NOMO-1 (cell line): ENCODE data around the gene SCGB3A1.

Source experiments
- DNase-seq, 2 experiments: peaks; one replicate each; lab custom pipeline; 2025; ENCODE audit not compliant: unreplicated experiment in 2 of 2; lab: John Stamatoyannopoulos, UW

The SCGB3A1 gene

GRCh38 chr5:180591311-180591887 is at the start of gene SCGB3A1:
Gene SCGB3A1 (minus strand): TSS chr5:180591499. CDS start chr5:180591462, 37 bp downstream.
- peak; percentile 36 to 43 for DNase-seq

DNA sequence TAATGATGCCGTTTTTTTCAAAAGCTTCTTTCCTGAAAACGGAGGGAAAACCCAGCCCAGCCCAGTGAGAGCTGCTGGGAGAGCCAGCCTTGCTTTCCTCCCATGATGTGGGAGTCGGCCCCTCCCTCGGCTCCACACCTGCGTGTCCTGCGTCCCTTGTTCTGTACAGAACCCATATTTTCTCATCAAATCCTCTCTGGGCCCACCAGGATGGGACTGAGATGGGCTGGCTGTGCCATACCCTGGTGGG is 49.2 kb upstream of the SCGB3A1 start:
- no peak for DNase-seq

- no peak for DNase-seq
Observed at GRCh38 chr5:180639741-180640610, 48.7 kb upstream of the SCGB3A1 start.

GRCh38 chr5:180639287-180639686 is 48.0 kb upstream of the SCGB3A1 start:
- no peak for DNase-seq

DNA sequence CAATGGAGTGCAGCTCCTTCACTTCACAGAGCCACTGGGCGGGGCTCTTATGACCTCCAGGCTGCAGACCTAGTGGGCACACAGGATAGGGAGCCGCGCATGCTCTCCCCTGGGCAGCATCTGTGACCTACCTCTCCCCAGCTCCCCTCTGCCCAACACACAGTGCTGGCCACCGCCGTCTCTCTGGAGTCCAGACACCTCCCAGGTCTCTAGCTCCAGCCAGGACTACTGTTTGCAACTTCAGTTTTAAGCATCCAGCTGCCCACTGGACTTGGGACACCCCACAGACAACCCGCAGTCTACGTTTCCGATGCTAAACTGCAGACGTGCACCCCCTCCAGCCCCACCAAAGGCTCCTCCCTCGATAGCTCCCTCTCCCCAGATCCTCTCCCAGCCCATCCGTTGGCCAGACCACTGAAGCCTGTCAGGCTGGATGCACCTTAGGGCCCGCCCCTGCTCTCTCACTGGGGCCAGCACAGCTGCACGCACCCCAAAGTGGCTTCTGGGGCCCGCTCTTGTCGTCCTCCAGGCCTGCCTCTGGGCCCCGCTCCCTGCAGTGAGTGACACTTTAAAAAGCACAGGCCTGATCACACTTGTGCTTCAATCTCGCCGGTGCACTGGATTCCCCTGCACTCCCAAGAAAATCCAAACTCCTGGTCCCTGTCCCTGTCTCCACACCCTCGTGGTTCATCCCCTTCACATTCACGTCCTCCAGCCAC is 46.8 kb upstream of the SCGB3A1 start:
- no peak for DNase-seq

GRCh38 chr5:180636403-180637075 is 45.2 kb upstream of the SCGB3A1 start:
- no peak for DNase-seq

GRCh38 chr5:180636016-180636402 is 44.7 kb upstream of the SCGB3A1 start:
- DNase-seq: no peak

DNA sequence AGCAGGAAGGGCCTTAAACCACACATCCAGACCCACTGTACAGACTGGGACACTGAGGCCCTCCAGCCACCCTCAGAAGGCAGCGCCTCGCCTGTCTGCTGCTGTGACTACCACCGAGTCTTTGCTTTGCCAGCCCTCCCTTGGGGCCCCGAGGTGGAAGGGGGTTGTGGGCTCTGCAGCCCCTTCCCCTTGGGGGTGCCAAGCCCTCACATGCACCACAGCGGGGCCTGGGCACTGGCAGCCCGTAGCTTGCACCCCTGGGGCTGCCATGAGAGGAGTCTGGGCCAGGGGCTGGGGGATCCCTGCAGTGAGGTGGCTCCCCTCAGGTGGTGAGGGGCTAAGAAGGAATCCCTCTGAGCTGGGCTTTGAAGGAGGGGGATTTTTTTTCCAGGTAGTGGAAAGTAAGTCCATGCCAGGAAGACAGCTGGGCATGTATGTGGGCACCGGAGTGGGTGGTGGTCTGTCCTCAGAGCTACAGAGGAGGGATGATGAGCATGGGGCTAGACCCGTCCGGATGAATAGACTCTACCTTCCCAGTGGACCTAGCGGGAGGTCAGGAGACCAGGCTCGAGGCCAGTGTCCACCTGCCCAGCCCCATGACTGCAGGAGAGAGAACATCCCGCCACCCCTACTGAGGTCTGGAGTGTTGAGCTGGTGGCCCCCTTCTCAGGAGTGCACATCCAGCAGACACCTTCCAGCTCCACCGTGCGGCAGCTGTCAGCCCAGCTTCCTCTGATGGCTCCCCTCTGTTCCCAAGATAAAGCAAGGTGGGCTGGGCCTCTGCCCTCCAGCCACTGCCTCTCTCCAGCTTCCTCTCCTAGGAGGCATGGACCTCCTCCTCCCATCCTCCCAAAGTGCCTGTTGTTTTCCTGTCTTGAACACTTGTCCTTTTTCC is 42.2 kb upstream of the SCGB3A1 start:
- DNase-seq: no peak

GRCh38 chr5:180632768-180633167 is 41.5 kb upstream of the SCGB3A1 start:
- no peak for DNase-seq

GRCh38 chr5:180631549-180632383 is 40.5 kb upstream of the SCGB3A1 start:
- DNase-seq: peak in 1 of 2 experiments; percentile 37

- DNase-seq: no peak
Observed at GRCh38 chr5:180630426-180630825, 39.1 kb upstream of the SCGB3A1 start.

GRCh38 chr5:180629831-180630382 is 38.6 kb upstream of the SCGB3A1 start:
- no peak for DNase-seq

DNA sequence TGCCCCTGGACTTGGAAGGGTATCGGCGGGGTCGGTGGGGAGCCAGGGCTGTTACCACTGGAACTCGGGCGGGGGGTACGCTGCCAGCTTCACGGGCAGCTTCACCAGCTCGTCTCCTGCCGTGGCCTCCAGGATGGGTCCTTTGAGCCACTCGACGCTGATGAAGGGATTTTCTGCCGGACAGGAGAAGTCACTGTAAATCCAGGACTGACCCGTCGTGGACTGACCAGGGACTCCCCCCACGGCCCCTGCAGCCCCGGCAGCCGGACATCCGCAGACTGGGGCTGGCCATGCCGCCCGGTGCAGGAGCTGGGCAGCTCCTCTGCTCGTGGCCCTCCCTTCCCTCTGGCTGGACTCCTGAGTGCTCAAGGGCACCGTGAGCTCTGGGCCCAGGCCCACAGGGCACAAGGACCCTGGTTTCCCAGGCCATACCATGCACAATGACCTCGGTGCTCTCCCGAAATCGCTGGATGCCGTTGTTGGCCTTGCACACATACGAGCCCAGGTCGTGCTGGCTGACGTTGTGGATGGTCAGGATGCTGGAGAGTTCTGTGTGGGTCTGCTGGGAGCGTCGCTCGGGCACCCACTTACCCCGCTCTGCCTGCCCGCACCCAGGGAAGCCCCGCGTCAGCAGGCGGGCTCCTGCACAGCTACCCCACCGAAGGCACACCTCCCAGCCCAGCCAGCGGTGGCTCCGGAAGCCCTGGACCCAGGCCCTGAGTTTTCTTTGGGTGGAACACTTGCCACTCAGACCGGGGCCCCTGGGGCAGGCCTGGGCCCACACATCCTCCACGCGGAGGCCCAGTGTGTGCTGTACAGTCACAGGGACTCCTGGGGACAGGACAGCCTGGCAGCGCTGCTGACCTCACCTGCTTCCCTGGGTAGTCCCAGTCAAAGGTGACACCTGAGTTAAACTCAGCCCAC is 37.8 kb upstream of the SCGB3A1 start:
- DNase-seq: no peak

DNA sequence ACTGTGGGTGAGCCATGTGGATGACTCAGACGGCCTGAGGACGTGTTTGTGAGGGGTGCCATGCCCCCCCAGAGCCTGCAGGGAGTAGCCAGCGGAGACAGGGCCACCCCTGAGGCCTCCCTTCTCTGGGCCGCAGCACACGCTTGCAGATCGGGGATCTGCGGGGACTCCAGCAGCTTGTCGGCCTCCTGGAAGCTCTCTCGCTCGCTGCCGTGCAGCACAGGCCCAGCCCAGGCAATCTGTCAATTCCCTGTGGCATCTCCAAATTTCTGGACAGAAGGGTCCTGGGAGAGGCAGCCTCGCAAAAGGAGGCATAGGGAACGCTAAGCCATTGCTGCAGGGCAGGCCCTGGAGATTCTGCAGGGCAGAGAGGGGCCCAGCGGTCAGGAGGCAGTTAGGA is 36.9 kb upstream of the SCGB3A1 start:
- DNase-seq: no peak

DNA sequence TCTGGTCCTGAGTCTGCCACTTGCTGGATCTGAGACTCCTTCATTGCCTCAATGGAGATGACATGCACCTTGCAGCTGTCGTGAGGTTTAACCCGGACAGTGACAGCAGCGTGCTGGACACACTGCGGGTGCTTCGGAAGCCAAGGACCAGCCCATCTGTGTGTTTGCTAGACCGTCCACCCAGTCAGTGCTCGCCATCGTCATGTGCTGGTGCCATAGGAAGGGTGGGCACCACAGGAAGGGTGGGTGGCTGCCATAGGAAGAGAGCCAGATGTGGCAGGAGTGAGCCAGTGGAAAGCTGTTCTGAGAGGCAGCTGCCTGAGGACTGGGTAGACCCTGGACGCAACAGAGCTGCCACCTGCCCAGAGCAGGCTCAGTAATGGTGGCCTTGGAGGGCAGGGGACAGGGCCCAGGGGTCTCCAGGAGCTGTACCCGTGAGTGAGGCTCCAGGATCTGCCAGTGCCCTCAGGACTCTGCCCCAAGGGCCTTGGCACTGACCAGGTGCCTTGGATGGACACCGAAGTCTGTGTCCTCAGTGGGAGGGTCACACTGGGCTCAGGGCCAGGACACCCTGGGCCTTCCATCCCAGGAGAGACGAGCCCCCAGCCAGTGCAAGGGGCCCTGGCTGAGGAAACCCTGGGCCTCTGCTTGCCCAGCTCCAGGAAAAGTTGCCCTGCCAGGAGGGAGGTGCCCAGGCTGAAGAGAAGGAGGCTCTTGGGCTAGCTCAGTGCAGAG is 36.3 kb upstream of the SCGB3A1 start:
- no peak for DNase-seq

GRCh38 chr5:180626661-180627385 is 35.5 kb upstream of the SCGB3A1 start:
- DNase-seq: no peak
